NCI-H1048 (cell line): ENCODE measurements around the gene AGMO.
"Not testable (repeated sequence)": the region's sequence is repeated elsewhere in the genome, so short reads cannot be mapped to it uniquely, and the experiment has no call there.

Experiments used
- DNase-seq: peaks from one replicate; lab custom pipeline; 2025; lab: John Stamatoyannopoulos, UW

The AGMO gene

GRCh38 chr7:15315678-15316077, 246.1 kb downstream of the AGMO start:
- no peak for DNase-seq

GRCh38 chr7:15314922-15315321, 246.9 kb downstream of the AGMO start:
- no peak for DNase-seq

GRCh38 chr7:15313361-15313760, 248.5 kb downstream of the AGMO start:
- DNase-seq = no peak

GRCh38 chr7:15309872-15310271, 251.9 kb downstream of the AGMO start:
- no peak for DNase-seq

GRCh38 chr7:15308821-15309220, 253.0 kb downstream of the AGMO start:
- DNase-seq = no peak

DNA sequence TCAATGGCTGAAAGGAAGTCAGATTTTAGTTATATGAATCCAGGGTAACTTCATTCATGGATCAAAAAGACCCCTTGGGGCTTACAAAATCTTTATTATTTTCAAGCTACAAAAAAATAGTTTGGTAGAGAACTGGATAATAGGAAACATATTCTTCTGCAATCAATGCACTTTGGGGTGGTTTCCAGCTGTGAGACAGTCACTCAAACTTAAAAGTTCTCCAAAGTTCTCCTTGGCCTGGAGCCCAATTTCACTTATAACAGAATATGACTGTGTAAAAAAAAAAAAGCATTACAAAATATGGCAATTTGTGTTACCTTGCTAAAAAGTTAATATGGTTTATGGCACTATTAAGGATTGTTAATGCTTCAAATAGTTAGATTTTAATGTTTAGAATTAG, 255.5 kb downstream of the AGMO start:
- DNase-seq = no peak

GRCh38 chr7:15305002-15305600, 256.7 kb downstream of the AGMO start:
- DNase-seq = peak; percentile 5

DNA sequence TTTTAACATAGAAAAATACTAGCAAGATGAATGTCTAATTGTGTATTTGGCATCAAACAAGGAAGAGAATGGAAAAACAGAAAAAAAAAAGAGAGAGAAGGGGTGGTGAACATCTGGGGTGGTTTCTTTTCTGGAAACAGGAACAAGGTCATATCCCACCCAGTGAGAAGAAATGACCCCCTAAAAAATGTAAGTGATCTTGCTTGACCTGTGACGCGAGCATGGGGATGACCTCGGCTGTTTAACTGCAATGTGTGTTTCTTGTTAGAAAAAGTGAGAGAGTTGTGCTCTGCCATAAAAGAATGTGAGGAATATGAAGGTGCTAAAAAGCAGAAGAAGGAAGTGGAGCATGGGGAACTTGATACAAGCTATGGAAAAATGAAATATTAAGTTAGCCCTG, 258.5 kb downstream of the AGMO start:
- no peak for DNase-seq

DNA sequence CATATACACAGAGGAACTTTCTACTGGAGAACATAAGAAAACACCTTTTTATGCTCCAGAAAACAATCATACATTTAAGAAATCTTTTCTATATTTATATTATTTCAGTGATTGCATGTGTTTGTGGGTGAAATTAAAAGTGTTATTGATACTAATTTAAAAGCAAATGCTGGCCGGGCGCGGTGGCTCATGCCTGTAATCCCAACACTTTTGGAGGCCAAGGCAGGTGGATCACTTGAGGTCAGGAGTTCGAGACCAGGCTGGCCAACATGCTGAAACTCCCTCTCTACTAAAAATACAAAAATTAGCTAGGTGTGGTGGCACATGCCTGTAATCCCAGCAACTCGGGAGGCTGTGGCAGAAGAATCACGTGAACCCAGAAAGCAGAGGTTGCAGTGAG, 260.8 kb downstream of the AGMO start:
- DNase-seq = not testable (repeated sequence)

DNA sequence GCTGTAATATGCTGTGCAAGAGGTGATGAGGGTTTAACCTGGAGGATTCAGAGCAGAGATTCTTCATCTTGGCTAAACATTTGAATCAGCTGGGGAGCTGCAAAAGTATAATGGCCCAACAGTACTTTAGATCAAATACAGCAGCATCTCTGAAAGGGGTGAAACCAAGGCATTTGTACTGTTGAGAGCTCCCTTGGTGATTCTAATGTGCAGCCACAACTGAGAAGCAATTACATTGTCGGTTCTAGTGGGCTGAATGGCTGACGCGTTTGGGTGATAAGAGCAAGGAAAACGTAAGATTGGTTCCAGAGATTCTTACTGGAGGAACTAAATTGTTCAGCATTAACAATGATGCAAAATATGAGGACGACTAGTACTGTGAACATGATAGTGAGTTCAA, 269.7 kb downstream of the AGMO start:
- DNase-seq = no peak

GRCh38 chr7:15291699-15292098, 270.1 kb downstream of the AGMO start:
- no peak for DNase-seq

DNA sequence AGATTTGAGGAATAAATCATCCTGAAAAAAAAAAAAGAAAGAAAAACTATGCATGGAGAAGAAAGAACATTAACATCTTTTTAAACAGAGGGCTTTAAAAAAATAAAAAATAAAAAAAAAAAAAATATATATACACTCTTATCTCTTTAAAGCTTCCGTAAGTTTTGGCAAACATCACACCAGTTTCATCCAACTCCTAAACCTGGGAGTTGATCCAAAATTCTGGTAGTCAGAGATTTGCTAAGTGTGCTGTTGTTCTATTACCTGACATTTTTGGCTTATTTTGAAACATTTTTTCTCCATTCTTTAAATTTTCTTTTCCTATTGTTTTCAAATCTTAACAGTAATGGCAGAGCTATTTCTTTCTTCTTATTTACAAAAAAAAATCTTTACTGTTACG, 273.1 kb downstream of the AGMO start:
- DNase-seq = no peak

- no peak for DNase-seq
These were observed 277.4 kb downstream of the AGMO start for GRCh38 chr7:15284396-15284795.

- no peak for DNase-seq
These were observed 281.6 kb downstream of the AGMO start for GRCh38 chr7:15280078-15280733.

GRCh38 chr7:15279640-15280039, 282.2 kb downstream of the AGMO start:
- DNase-seq = no peak

GRCh38 chr7:15257689-15258088, 304.1 kb downstream of the AGMO start:
- no peak for DNase-seq

DNA sequence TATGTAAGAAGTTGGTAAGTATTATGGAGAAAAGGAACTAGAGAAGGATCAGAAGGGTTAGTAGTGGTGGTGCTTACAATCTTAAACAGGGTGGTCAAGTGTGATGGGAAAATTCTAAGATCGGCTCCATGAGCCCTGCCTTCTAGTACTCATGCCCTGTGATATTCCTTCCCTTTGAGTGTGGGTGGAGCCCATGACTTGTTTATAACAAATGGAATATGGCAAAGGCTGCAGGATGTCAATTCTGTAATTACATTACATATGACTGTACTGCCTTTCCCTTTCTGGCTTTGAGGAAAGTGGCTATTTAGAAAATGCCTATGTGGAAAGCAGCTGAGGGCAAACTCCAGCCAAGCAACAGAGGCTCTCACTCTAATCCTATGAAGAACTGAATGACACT, 309.6 kb downstream of the AGMO start:
- DNase-seq = no peak

DNA sequence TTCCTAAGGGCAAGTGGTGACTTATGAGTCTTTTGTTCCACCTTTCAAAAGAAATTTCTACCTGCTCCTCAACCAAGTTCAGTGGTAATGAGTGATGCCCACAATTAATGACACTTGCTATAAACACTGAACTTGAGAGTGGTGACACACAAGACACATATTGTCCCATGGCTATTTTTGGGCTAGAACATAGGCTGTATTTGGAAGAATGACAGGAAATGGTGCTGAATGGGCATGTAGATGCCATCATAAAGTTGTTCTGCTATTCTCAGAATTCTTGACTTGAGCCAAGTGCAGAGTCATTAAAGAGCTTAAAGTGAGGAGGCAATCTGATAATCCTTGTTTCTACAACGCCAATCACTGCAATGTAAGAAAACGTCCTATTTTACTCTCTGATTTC, 313.3 kb downstream of the AGMO start:
- no peak for DNase-seq

GRCh38 chr7:15245831-15246230, 316.0 kb downstream of the AGMO start:
- DNase-seq = no peak

DNA sequence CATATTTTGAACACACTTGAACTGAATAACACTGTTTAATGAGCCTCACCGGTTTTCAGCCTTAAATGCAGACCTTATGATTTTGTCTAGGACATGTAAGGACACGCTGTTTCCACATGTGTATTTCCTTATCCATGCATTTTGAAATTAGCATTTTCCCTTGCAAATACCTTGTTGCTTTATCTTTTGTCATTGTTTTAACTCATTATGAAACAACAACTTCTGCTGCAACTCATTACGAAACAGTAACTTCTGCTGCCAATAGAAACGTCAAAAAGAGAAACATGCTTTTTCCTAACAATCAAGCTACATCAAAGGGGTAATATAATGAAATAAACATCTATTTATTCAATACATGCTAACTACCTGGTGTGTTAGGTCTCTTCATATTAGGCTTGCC, 322.0 kb downstream of the AGMO start:
- no peak for DNase-seq

- no peak for DNase-seq
These were observed 324.9 kb downstream of the AGMO start for GRCh38 chr7:15236952-15237351.

DNA sequence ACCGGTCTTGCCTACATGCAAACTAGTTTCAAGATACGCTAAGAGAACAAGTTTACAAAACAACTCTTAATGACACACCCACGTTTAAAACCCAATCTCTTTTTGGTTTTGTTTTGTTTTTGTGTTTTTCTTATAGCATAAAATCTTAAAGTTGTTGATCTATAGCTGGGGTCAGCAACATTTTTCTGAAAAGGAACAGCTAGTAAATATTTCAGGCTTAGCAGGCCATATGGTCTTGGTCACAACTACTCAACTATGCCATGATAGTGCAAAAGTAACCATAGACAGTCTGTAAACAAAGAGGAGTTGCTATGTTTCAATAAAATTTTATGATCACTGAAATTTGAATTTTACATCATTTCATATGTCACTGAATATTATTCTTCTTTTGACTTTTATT, 327.4 kb downstream of the AGMO start:
- no peak for DNase-seq

- no peak for DNase-seq
These were observed 333.0 kb downstream of the AGMO start for GRCh38 chr7:15228831-15229230.

DNA sequence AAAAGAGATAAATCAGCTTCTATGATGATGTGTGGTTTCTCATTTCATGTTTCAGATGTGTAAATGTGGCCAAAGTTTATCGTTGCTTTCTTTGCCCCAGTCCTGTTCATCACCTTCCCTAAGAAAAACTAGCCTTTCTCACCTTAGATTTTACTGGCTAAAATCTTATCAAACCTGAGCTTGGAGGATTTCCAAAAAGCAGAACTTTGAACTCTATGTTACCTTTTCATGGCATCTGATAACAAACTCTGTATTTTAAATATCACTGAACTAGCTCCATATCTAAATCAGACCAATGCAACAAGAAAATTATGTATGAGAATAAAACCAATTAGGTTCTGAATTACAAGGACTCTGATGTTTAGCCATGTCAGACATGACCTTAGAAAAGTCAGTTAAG, 335.8 kb downstream of the AGMO start:
- no peak for DNase-seq
